B cell (primary cell): ENCODE results near the gene STPG3. TPM values are rescaled to one million over a fixed set of nuclear protein-coding genes. Genes with fewer than 3 reads are reported as not detected.
A peak's percentile ranks its signal among the peaks of the same experiment; 100 is the strongest.

Experiments
- ATAC-seq: fragments of 200-7000 bp; cut with Tn5 transposase; one replicate; pipeline ENCODE4 v1.10.0; 2021; ENCODE audit warnings: low read depth, mild to moderate bottlenecking, moderate number of reproducible peaks, moderate library complexity
- CTCF ChIA-PET: fragments of 350-600 bp; sonication (Branson Sonifier 250); formaldehyde crosslinking; loops from one replicate; lab custom pipeline; 2021; ENCODE audit warnings: antibody characterized with exemption, inconsistent platforms; lab: Charles Lee
- POLR2A ChIA-PET: fragments of 350-600 bp; sonication (Branson Sonifier 250); formaldehyde crosslinking; loops from one replicate; lab custom pipeline; 2021; ENCODE audit warnings: antibody characterized with exemption; lab: Charles Lee
- DNase-seq: peaks from one replicate; pipeline ENCODE4 v3.0.0; 2013
- H2AFZ ChIP-seq: 2 replicates; pipeline ENCODE4 v1.6.1; 2012; ENCODE audit warnings: mild to moderate bottlenecking, low read depth, low read length; ENCODE audit not compliant: insufficient read depth, poor library complexity, severe bottlenecking
- H3K27ac ChIP-seq, 2 donors: 1 replicate in 1 of 2; 2 replicates in 1 of 2; pipeline ENCODE4 v1.5.1; 2012 to 2013; ENCODE audit warnings: low read length in 2 of 2, mild to moderate bottlenecking in 2 of 2, moderate library complexity in 1 of 2
- H3K27me3 ChIP-seq, 4 experiments: fragments of 200-600 bp in 1 of 4; sonication (generic) in 1 of 4; replicated peaks in 1 of 4; 1 replicate in 2 of 4; 2 replicates in 2 of 4; pipeline versions ENCODE4 v1.6.1 to v1.7.0; 2013 to 2016; ENCODE audit warnings: low read length in 3 of 4, mild to moderate bottlenecking in 2 of 4, mixed read lengths in 1 of 4, moderate library complexity in 1 of 4; ENCODE audit not compliant: insufficient read depth in 4 of 4, control insufficient read depth in 3 of 4; ENCODE audit errors: control extremely low read depth in 1 of 4
- H3K36me3 ChIP-seq, 2 experiments: replicated peaks in 1 of 2; 1 replicate in 1 of 2; 2 replicates in 1 of 2; pipeline versions ENCODE4 v1.6.1 to v1.7.1; 2013; ENCODE audit warnings: low read length in 1 of 2; ENCODE audit not compliant: insufficient read depth in 2 of 2, control insufficient read depth in 1 of 2; ENCODE audit errors: control extremely low read depth in 1 of 2, extremely low read depth in 1 of 2
- H3K4me1 ChIP-seq, 2 donors: fragments of 200-600 bp in 1 of 2; sonication (generic) in 1 of 2; 1 replicate in 1 of 2; 2 replicates in 1 of 2; pipeline versions ENCODE4 v1.5.1 to v1.6.1; 2013 to 2017; ENCODE audit warnings: low read length in 2 of 2; ENCODE audit not compliant: control insufficient read depth in 2 of 2, insufficient read depth in 2 of 2
- H3K4me2 ChIP-seq: replicated peaks from 2 replicates; pipeline ENCODE3; 2012; ENCODE audit warnings: mild to moderate bottlenecking, low read depth, low read length; ENCODE audit not compliant: poor library complexity, severe bottlenecking
- H3K4me3 ChIP-seq, 5 experiments: fragments of 200-600 bp in 1 of 5; sonication (generic) in 1 of 5; 1 replicate in 3 of 5; 2 replicates in 2 of 5; pipeline versions ENCODE4 v1.5.1 to v1.7.0; 2011 to 2016; ENCODE audit warnings: low read length in 4 of 5, mild to moderate bottlenecking in 4 of 5, low read depth in 2 of 5, control low read depth in 1 of 5, moderate library complexity in 1 of 5; ENCODE audit not compliant: insufficient read depth in 1 of 5; ENCODE audit errors: control extremely low read depth in 1 of 5, extremely low read depth in 1 of 5
- H3K79me2 ChIP-seq: fragments of 200-600 bp; sonication (generic); one replicate; pipeline ENCODE4 v1.6.0; 2016; ENCODE audit warnings: low read length; ENCODE audit not compliant: control insufficient read depth, insufficient read depth
- H3K9ac ChIP-seq: fragments of 200-600 bp; sonication (generic); 2 replicates; pipeline ENCODE4 v1.6.1; 2017; ENCODE audit warnings: mild to moderate bottlenecking, low read length, moderate library complexity
- H3K9me3 ChIP-seq, 3 donors: one replicate each; pipeline versions ENCODE4 v1.6.1 to v1.7.1; 2013; ENCODE audit warnings: low read length in 2 of 3; ENCODE audit not compliant: control insufficient read depth in 2 of 3, insufficient read depth in 1 of 3; ENCODE audit errors: control extremely low read depth in 1 of 3
- H4K20me1 ChIP-seq: 2 replicates; pipeline ENCODE4 v1.6.0; 2012; ENCODE audit warnings: mild to moderate bottlenecking, low read length; ENCODE audit not compliant: insufficient read depth, control insufficient read depth, poor library complexity, severe bottlenecking
- H3K27ac Mint-ChIP-seq: one replicate; pipeline ENCODE4 v1.8.0; 2021; ENCODE audit warnings: mixed read lengths
- H3K27me3 Mint-ChIP-seq: one replicate; pipeline ENCODE4 v1.8.0; 2021; ENCODE audit warnings: mixed read lengths
- H3K4me1 Mint-ChIP-seq: one replicate; pipeline ENCODE4 v1.8.0; 2021; ENCODE audit warnings: mixed read lengths
- H3K4me3 Mint-ChIP-seq: one replicate; pipeline ENCODE4 v1.8.0; 2021; ENCODE audit warnings: mixed read lengths
- H3K9me3 Mint-ChIP-seq: one replicate; pipeline ENCODE4 v1.8.0; 2022; ENCODE audit warnings: mixed read lengths; ENCODE audit not compliant: insufficient read depth
- CTCF ChIP-seq: fragments of 200-600 bp; IDR thresholded peaks from one replicate; pipeline ENCODE4 v1.8.0; 2022; ENCODE audit warnings: antibody characterized with exemption, mild to moderate bottlenecking
- EZH2 ChIP-seq: IDR thresholded peaks from 2 replicates; pipeline ENCODE4 v1.6.1; 2012; ENCODE audit warnings: borderline replicate concordance, low read depth, mild to moderate bottlenecking, moderate library complexity, low read length; ENCODE audit not compliant: insufficient read depth, poor library complexity, severe bottlenecking
- WGBS: methylation state at CpG from one replicate; pipeline ENCODE4 v1.1.5; 2013; ENCODE audit warnings: missing lambda C conversion rate; ENCODE audit not compliant: insufficient coverage; 5-methylcytosine and 5-hydroxymethylcytosine counted together
- intact Hi-C: fragments of 100-400 bp; cut with micrococcal nuclease; formaldehyde crosslinking; loops from one replicate; pipeline ENCODE4 v1.10.0; 2022
- polyA plus RNA-seq: library from polyadenylated mRNA; depleted of rRNA; stranded (reverse); fragments of >200 nt; gene quantifications from 2 replicates; pipeline ENCODE4 v1.2.3, GENCODE V29; 2012
- total RNA-seq, 2 donors: library from RNA; stranded (reverse); fragments of 120-200 nt in 1 of 2; gene quantifications; 1 replicate in 1 of 2; 2 replicates in 1 of 2; pipeline versions ENCODE4 v1.2.3 to v1.2.4, GENCODE V29; 2013 to 2022

Gene STPG3
- total and polyA plus RNA-seq, 2 donors (not counting 1 experiment from before 2014, with no cell fraction given), result not detected

GRCh38 chr9:137240841-137241489, 10.1 kb upstream of the STPG3 start, which contains the start of gene TUBB4B:
TUBB4B (plus strand) TSS chr9:137241287; CDS start chr9:137241361, 74 bp downstream.
- H3K9me3 Mint-ChIP-seq, result no peaks in the 10 kb centered on the region
- DNase-seq, result peak; percentile 100
- Histone ChIP-seq H3K79me2 (peaks cover 59% of the 10 kb centered on the region), H3K9ac (peak within 1 kb of the TSS; percentile 80), H3K9me3 (no peaks in the 10 kb centered on the region), H4K20me1 (peaks cover 51% of the 10 kb centered on the region), H3K27ac (peak within 1 kb of the TSS; percentile 83 to 90), H3K4me3 (peak within 1 kb of the TSS; percentile 50 to 84 (median 75)), H3K4me2 (peak within 1 kb of the TSS; percentile 96), H3K36me3 (peaks cover 0 to 20% of the 10 kb centered on the region in 2 experiments), H3K27me3 (no peaks in the 10 kb centered on the region), H3K4me1 (peaks cover 29 to 54% of the 10 kb centered on the region in 2 donors), H2AFZ (peak within 1 kb of the TSS; percentile 89)
- peak within 1 kb of the TSS; percentile 92 for H3K4me3 Mint-ChIP-seq
- WGBS, result under 1% methylated on average over 62 of the region's 67 CpGs
- intact Hi-C loops, result loop anchor here (1.0 kb wide), 7 partner anchors 14 to 154 kb away; partner anchors contain the start of genes ANAPC2, NDOR1, NELFB and SSNA1
- H3K27me3 Mint-ChIP-seq, result no peaks in the 10 kb centered on the region
- TF ChIP-seq EZH2 (no peak), CTCF (no peak)
- peak; percentile 74 for ATAC-seq
- POLR2A ChIA-PET, result interaction anchor here (0.7 to 1.7 kb wide), 18 partner anchors 14 to 399 kb away, joined by 3 to 29 read pairs (median 4); partner anchors contain the start of genes AJM1, ARRDC1, MAN1B1 and NELFB
- CTCF ChIA-PET, result interaction anchor here (0.6 to 8.9 kb wide), 9 partner anchors 12 to 194 kb away, joined by 3 to 76 read pairs (median 6); partner anchors contain the start of genes ANAPC2, CYSRT1, MAN1B1 and NELFB
- H3K4me1 Mint-ChIP-seq, result peaks cover 42% of the 10 kb centered on the region
- H3K27ac Mint-ChIP-seq, result peak within 1 kb of the TSS; percentile 97
